OCI-LY7 (cell line): ENCODE results near the gene DNASE1.

Experiments used
- CTCF ChIP-seq: fragments of 200-600 bp; sonication (generic); conservative IDR thresholded peaks from 2 replicates; pipeline ENCODE4 v1.5.1; 2014; ENCODE audit warnings: mild to moderate bottlenecking, antibody characterized with exemption, low read length, moderate library complexity, mixed read lengths
- EZH2phosphoT487 ChIP-seq: fragments of 200-600 bp; sonication (generic); IDR thresholded peaks from 2 replicates; pipeline ENCODE4 v1.6.1; 2018; ENCODE audit warnings: low read depth, borderline replicate concordance, mild to moderate bottlenecking, mixed run types, antibody characterized with exemption, low read length, moderate library complexity, mixed read lengths

- TF ChIP-seq CTCF (no peak), EZH2phosphoT487 (no peak)
These were observed 13.6 kb upstream of the DNASE1 start for GRCh38 chr16:3640632-3641501.
